MCF 10A (cell line): Measurements from ENCODE around the gene ALDH18A1. TPM values are rescaled to one million over a fixed set of nuclear protein-coding genes. Genes with fewer than 3 reads are reported as not detected.

Experiments
- Bru-seq: library from RNA; stranded (reverse); fragments of 400-500 nt; gene quantifications from one replicate; lab custom pipeline; 2021; lab: Mats Ljungman, UMichigan
- BruChase-seq, 2 experiments: library from RNA; stranded (reverse); fragments of 400-500 nt; gene quantifications; one replicate each; lab custom pipeline; 2021; lab: Mats Ljungman, UMichigan
- BruUV-seq: library from RNA; stranded (reverse); fragments of 400-500 nt; replicated peaks from 2 replicates; lab custom pipeline; 2021; lab: Mats Ljungman, UMichigan
- CTCF ChIA-PET: fragments of 300-600 bp; sonication (Branson Sonifier 250); formaldehyde crosslinking; extraction: SDS; loops from one replicate; lab custom pipeline; 2021; ENCODE audit warnings: antibody characterized with exemption, inconsistent platforms; lab: Yijun Ruan, JAX
- POLR2A ChIA-PET: fragments of 300-600, 350-650 bp; sonication (Branson Sonifier 250); formaldehyde crosslinking; extraction: SDS; loops from one replicate; lab custom pipeline; 2020; ENCODE audit warnings: antibody characterized with exemption, inconsistent platforms; lab: Yijun Ruan, JAX
- DNase-seq: peaks from one replicate; pipeline ENCODE4 v3.0.0-alpha.2; 2018; ENCODE audit not compliant: unreplicated experiment
- H3K27ac Mint-ChIP-seq: one replicate; pipeline ENCODE4 v1.8.0; 2022; ENCODE audit warnings: mild to moderate bottlenecking, low read depth, mixed read lengths; ENCODE audit not compliant: unreplicated experiment
- H3K27me3 Mint-ChIP-seq: one replicate; pipeline ENCODE4 v1.8.0; 2022; ENCODE audit warnings: mixed read lengths; ENCODE audit not compliant: insufficient read depth, unreplicated experiment
- H3K36me3 Mint-ChIP-seq: one replicate; pipeline ENCODE4 v1.8.0; 2022; ENCODE audit warnings: mild to moderate bottlenecking, moderate library complexity, mixed read lengths; ENCODE audit not compliant: insufficient read depth, unreplicated experiment
- H3K4me1 Mint-ChIP-seq: one replicate; pipeline ENCODE4 v1.8.0; 2022; ENCODE audit warnings: mixed read lengths; ENCODE audit not compliant: insufficient read depth, unreplicated experiment
- H3K4me3 Mint-ChIP-seq: one replicate; pipeline ENCODE4 v1.8.0; 2022; ENCODE audit warnings: mild to moderate bottlenecking, moderate library complexity, mixed read lengths; ENCODE audit not compliant: unreplicated experiment
- H3K9me3 Mint-ChIP-seq: one replicate; pipeline ENCODE4 v1.8.0; 2022; ENCODE audit warnings: mixed read lengths; ENCODE audit not compliant: unreplicated experiment
- intact Hi-C: fragments of 100-400 bp; cut with micrococcal nuclease; formaldehyde crosslinking; loops from 2 replicates; pipeline ENCODE4 v1.14.1; 2022
- long read RNA-seq: library from polyadenylated mRNA; stranded (forward); transcript quantifications from one replicate; pipeline ENCODE4 v2.0.0, GENCODE V29; 2022
- total RNA-seq: library from RNA; stranded (reverse); gene quantifications from 2 replicates; pipeline ENCODE4 v1.2.3, GENCODE V29; 2022
- TF ChIP-seq, protein P1 (sequence below): fragments of 200-600 bp; IDR thresholded peaks from one replicate; pipeline ENCODE4 v1.8.0; 2022; ENCODE audit warnings: antibody characterized with exemption, mild to moderate bottlenecking; ENCODE audit not compliant: unreplicated experiment

ALDH18A1 gene
- 91.0 and 94.8 TPM in 2 replicates for total RNA-seq
- Bru-seq, nascent RNA, result percentile 75 among the genes with signal in this experiment
- BruChase-seq, experiment 1, labeled RNA remaining after a 6-hour chase, result percentile 79 among the genes with signal in this experiment
- percentile 67 among the genes with signal in this experiment for BruChase-seq, experiment 2, labeled RNA remaining after a 2-hour chase
- long read RNA-seq, transcript ALDH18A1-201 (18 exons, 3,337 nt), result minor isoform, 37 of 343 reads
- long read RNA-seq, transcript ALDH18A1-202 (18 exons, 3,359 nt), result major isoform, 248 of 343 reads
- long read RNA-seq, partial matches to known transcripts, result 20 of 343 reads
- long read RNA-seq, other reads (novel, unspliced or antisense), result 38 of 343 reads

DNA sequence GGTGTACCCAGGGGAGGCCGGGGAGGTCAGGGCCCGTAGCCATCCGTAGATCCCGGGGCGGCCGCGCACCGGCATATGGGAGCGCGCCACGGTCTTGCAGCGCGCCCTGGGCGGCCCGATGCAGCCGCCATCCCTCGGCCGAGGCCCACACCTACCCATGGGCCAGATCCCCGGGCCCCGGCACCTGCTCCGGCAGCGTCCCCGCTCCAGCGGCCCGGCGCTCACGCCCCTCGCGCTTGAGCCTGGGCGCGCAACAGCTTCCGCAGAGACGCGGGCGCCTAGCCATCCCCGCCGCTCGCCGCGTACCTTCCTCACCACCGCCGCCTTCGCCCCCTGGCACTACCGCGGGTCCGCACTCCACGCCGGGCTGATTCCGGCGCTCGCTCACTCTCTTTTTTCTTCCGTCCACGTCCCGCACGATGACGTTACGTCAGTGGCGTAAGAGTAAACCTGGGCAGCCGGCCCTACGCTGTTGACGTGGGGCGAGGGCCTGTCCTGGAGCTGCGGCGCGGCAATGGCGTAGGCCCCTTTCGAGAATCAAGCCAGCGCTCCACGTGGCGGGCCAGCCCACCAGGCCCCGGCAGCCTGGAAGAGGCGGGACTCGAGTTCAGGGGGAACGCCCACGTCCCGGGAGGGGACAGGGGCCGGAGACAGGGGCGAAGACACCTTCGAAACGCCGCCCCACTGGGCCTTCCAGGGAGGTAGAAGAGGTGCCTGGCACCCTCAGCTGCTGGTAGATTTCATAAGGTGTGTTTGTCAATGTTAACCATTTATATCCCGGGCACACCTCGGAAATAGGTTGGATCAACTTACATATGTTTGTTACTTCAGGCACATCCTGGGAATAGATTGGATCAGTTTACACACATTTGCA is at the start of gene ALDH18A1:
Gene ALDH18A1, minus strand, starts transcription at position 421 of the 874 bp plus-strand sequence. CDS start 3,334 bp downstream, outside the sequence.
- Mint-ChIP-seq H3K27ac (peak within 1 kb of the TSS; percentile 86), H3K36me3 (peaks cover 22% of the 10 kb centered on the region), H3K27me3 (no peaks in the 10 kb centered on the region), H3K4me3 (peak within 1 kb of the TSS; percentile 83), H3K9me3 (peaks cover 2% of the 10 kb centered on the region), H3K4me1 (peaks cover 7% of the 10 kb centered on the region)
- TF ChIP-seq, protein P1, sequence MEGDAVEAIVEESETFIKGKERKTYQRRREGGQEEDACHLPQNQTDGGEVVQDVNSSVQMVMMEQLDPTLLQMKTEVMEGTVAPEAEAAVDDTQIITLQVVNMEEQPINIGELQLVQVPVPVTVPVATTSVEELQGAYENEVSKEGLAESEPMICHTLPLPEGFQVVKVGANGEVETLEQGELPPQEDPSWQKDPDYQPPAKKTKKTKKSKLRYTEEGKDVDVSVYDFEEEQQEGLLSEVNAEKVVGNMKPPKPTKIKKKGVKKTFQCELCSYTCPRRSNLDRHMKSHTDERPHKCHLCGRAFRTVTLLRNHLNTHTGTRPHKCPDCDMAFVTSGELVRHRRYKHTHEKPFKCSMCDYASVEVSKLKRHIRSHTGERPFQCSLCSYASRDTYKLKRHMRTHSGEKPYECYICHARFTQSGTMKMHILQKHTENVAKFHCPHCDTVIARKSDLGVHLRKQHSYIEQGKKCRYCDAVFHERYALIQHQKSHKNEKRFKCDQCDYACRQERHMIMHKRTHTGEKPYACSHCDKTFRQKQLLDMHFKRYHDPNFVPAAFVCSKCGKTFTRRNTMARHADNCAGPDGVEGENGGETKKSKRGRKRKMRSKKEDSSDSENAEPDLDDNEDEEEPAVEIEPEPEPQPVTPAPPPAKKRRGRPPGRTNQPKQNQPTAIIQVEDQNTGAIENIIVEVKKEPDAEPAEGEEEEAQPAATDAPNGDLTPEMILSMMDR, result no peak
- peak; percentile 86 for DNase-seq
- no TSS peak for BruUV-seq
- ChIA-PET POLR2A (interaction anchor here (0.7 to 1.5 kb wide), 9 partner anchors 9 to 474 kb away, joined by 3 to 6 read pairs (median 3); partner anchors contain the start of genes TCTN3 and ZNF518A), CTCF (interaction anchor here (0.6 to 0.7 kb wide), 2 partner anchors 15 to 736 kb away, joined by 3 read pairs; no protein-coding TSS in a partner anchor)
- intact Hi-C loops, result no loop called here

DNA sequence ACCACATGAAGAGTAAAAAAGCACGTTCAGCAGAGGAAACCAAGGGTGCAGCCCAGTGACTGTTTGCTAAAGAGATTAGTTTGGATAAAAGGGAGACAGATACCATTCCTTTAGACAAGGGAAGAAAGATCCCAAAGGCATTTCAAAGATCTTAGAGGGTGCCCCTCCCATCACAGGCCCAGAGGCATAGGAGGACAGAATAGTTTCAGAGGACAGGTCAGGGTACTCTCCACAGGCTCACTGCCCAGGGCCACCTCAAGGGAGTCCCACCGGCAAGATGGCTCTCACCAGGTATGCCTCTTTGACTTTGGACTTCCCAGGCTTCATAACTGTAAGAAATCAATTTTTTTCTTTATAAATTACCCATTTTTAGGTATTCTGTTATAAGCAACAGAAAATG is 41.9 kb upstream of the ALDH18A1 start:
- POLR2A ChIA-PET, result no interaction called here
- Mint-ChIP-seq H3K4me1 (no peaks in the 10 kb centered on the region), H3K36me3 (no peaks in the 10 kb centered on the region), H3K4me3 (no peak overlapping the region), H3K9me3 (no peaks in the 10 kb centered on the region), H3K27me3 (no peaks in the 10 kb centered on the region), H3K27ac (no peak overlapping the region)
- DNase-seq, result no peak
- intact Hi-C loops, result loop anchor here (10.0 kb wide), 1 partner anchor 324 kb away; no protein-coding TSS in a partner anchor
- TF ChIP-seq, protein P1, result no peak
- CTCF ChIA-PET, result interaction anchor here (0.6 kb wide), 1 partner anchor 30 kb away, joined by 3 read pairs; no protein-coding TSS in a partner anchor
- no TSS peak for BruUV-seq

DNA sequence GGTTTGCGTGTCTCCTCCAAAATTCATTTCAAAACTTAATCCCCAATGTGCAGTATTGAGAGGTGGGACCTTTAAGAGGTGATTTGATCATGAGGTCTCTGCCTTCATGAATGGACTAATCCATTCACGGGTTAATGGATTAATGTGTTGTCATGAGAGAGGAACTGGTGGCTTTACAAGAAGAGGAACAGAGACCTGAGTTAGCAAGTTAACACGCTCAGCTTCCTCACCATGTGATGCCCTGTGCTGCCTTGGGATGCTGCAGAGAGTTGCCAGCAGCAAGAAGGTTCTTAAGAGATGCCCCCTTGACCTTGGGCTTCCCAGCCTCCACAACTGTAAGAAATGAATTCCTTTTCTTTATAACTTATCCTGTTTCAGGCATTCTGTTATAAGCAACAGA is 40.9 kb upstream of the ALDH18A1 start:
- Mint-ChIP-seq H3K4me1 (peaks cover 5% of the 10 kb centered on the region), H3K4me3 (no peak overlapping the region), H3K9me3 (no peaks in the 10 kb centered on the region), H3K27me3 (no peaks in the 10 kb centered on the region), H3K27ac (no peak overlapping the region), H3K36me3 (no peaks in the 10 kb centered on the region)
- ChIA-PET POLR2A (no interaction called here), CTCF (interaction anchor here (0.5 to 0.6 kb wide), 3 partner anchors 12 to 298 kb away, joined by 3 to 7 read pairs (median 3); no protein-coding TSS in a partner anchor)
- intact Hi-C loops, result loop anchor here (10.0 kb wide), 1 partner anchor 323 kb away; no protein-coding TSS in a partner anchor
- no peak for DNase-seq
- BruUV-seq, result no TSS peak
- TF ChIP-seq, protein P1, result no peak
